WTC11 (cell line): ENCODE results near the gene NEK11. TPM values are rescaled to one million over a fixed set of nuclear protein-coding genes. Genes with fewer than 3 reads are reported as not detected.

ENCODE experiments used
- ATAC-seq: fragments of 200-7000 bp; cut with Tn5 transposase; 2 replicates; pipeline ENCODE4 v1.10.0; 2021; ENCODE audit warnings: mild to moderate bottlenecking, moderate library complexity
- CTCF ChIA-PET: fragments of 300-600 bp; sonication (Branson Sonifier 250); formaldehyde crosslinking; loops from one replicate; lab custom pipeline; 2021; ENCODE audit warnings: antibody characterized with exemption; lab: Charles Lee
- POLR2A ChIA-PET: fragments of 350-600 bp; sonication (Branson Sonifier 250); formaldehyde crosslinking; loops from one replicate; lab custom pipeline; 2021; ENCODE audit warnings: antibody characterized with exemption; lab: Charles Lee
- DNase-seq: peaks from one replicate; pipeline ENCODE4 v3.0.0; 2021; ENCODE audit warnings: low spot score
- H3K27ac Mint-ChIP-seq: 2 replicates; pipeline ENCODE4 v1.8.0; 2021; ENCODE audit warnings: mixed read lengths
- H3K27me3 Mint-ChIP-seq: 2 replicates; pipeline ENCODE4 v1.8.0; 2021; ENCODE audit warnings: low read depth, mild to moderate bottlenecking, moderate library complexity, mixed read lengths
- H3K36me3 Mint-ChIP-seq: 2 replicates; pipeline ENCODE4 v1.8.0; 2021; ENCODE audit warnings: mixed read lengths
- H3K4me1 Mint-ChIP-seq: 2 replicates; pipeline ENCODE4 v1.8.0; 2022; ENCODE audit warnings: mixed read lengths
- H3K4me3 Mint-ChIP-seq: 2 replicates; pipeline ENCODE4 v1.8.0; 2021; ENCODE audit warnings: mild to moderate bottlenecking, moderate library complexity, mixed read lengths
- H3K9me3 Mint-ChIP-seq: 2 replicates; pipeline ENCODE4 v1.8.0; 2021; ENCODE audit warnings: mixed read lengths
- CREM ChIP-seq: sonication (generic); formaldehyde crosslinking; IDR thresholded peaks from 2 replicates; pipeline ENCODE4 v1.8.1; 2022; ENCODE audit warnings: mild to moderate bottlenecking, missing genetic modification reagents, moderate library complexity
- EMX1 ChIP-seq: fragments of 250-450 bp; sonication (Bioruptor Pico); IDR thresholded peaks from 2 replicates; pipeline ENCODE4 v1.8.0; 2021; ENCODE audit warnings: mild to moderate bottlenecking
- ESRRA ChIP-seq: sonication (generic); formaldehyde crosslinking; IDR thresholded peaks from 2 replicates; pipeline ENCODE4 v1.8.1; 2022; ENCODE audit warnings: mild to moderate bottlenecking, missing genetic modification reagents, borderline replicate concordance
- FOXP4 ChIP-seq: sonication (generic); formaldehyde crosslinking; IDR thresholded peaks from 2 replicates; pipeline ENCODE4 v1.8.0; 2022; ENCODE audit warnings: mild to moderate bottlenecking, missing genetic modification reagents
- GABPB1 ChIP-seq: sonication (generic); formaldehyde crosslinking; IDR thresholded peaks from 2 replicates; pipeline ENCODE4 v1.8.1; 2023; ENCODE audit warnings: mild to moderate bottlenecking, missing genetic modification reagents
- GRHL2 ChIP-seq: fragments of 250-450 bp; sonication (Bioruptor Pico); IDR thresholded peaks from 2 replicates; pipeline ENCODE4 v1.8.0; 2022; ENCODE audit warnings: mild to moderate bottlenecking, moderate library complexity; ENCODE audit not compliant: insufficient replicate concordance, severe bottlenecking
- GTF2I ChIP-seq: fragments of 250-450 bp; sonication (Bioruptor Pico); conservative IDR thresholded peaks from 2 replicates; pipeline ENCODE4 v1.4.0; 2021; ENCODE audit warnings: mild to moderate bottlenecking
- IRF2 ChIP-seq: sonication (generic); formaldehyde crosslinking; IDR thresholded peaks from 2 replicates; pipeline ENCODE4 v1.8.0; 2022; ENCODE audit warnings: low read depth, missing genetic modification reagents, borderline replicate concordance
- MXD4 ChIP-seq: fragments of 250-450 bp; sonication (Bioruptor Pico); IDR thresholded peaks from 2 replicates; pipeline ENCODE4 v1.8.0; 2021; ENCODE audit warnings: mild to moderate bottlenecking, moderate library complexity, borderline replicate concordance
- NFYB ChIP-seq: sonication (generic); formaldehyde crosslinking; conservative IDR thresholded peaks from 2 replicates; pipeline ENCODE4 v1.8.0; 2022; ENCODE audit warnings: low read depth, missing genetic modification reagents
- RELA ChIP-seq: sonication (generic); formaldehyde crosslinking; IDR thresholded peaks from 2 replicates; pipeline ENCODE4 v1.8.1; 2022; ENCODE audit warnings: missing genetic modification reagents, mild to moderate bottlenecking, borderline replicate concordance
- SMAD3 ChIP-seq: sonication (generic); formaldehyde crosslinking; IDR thresholded peaks from 2 replicates; pipeline ENCODE4 v1.8.0; 2022; ENCODE audit warnings: missing genetic modification reagents, mild to moderate bottlenecking, borderline replicate concordance
- SOX15 ChIP-seq: fragments of 250-450 bp; sonication (Bioruptor Pico); IDR thresholded peaks from 2 replicates; pipeline ENCODE4 v1.9.0; 2021; ENCODE audit warnings: mild to moderate bottlenecking
- ZMAT4 ChIP-seq: fragments of 250-450 bp; sonication (Bioruptor Pico); IDR thresholded peaks from 2 replicates; pipeline ENCODE4 v1.9.0; 2021; ENCODE audit warnings: mild to moderate bottlenecking
- ZNF425 ChIP-seq: fragments of 250-450 bp; sonication (Bioruptor Pico); conservative IDR thresholded peaks from 2 replicates; pipeline ENCODE4 v1.9.0; 2021; ENCODE audit warnings: mild to moderate bottlenecking
- ZNF532 ChIP-seq: fragments of 250-450 bp; sonication (Bioruptor Pico); IDR thresholded peaks from 2 replicates; pipeline ENCODE4 v1.9.0; 2021; ENCODE audit warnings: mild to moderate bottlenecking, borderline replicate concordance
- ZNF671 ChIP-seq: fragments of 250-450 bp; sonication (Bioruptor Pico); IDR thresholded peaks from 2 replicates; pipeline ENCODE4 v1.8.0; 2021; ENCODE audit warnings: mild to moderate bottlenecking
- total RNA-seq: library from RNA; stranded (reverse); gene quantifications from 3 replicates; pipeline ENCODE4 v1.2.3, GENCODE V29; 2021
- TF ChIP-seq, protein P1 (sequence below): sonication (generic); formaldehyde crosslinking; IDR thresholded peaks from 2 replicates; pipeline ENCODE4 v1.8.1; 2023; ENCODE audit warnings: mild to moderate bottlenecking, missing genetic modification reagents, borderline replicate concordance
- TF ChIP-seq, protein P2 (sequence below): sonication (generic); formaldehyde crosslinking; IDR thresholded peaks from 2 replicates; pipeline ENCODE4 v1.8.1; 2022; ENCODE audit warnings: mild to moderate bottlenecking, missing genetic modification reagents, moderate library complexity, borderline replicate concordance

The NEK11 gene
- total RNA-seq, 1 experiment from 2014 or later: 1.6 TPM

GRCh38 chr3:131025539-131025938 is 1.1 kb upstream of the NEK11 start (continued):
- TF ChIP-seq, protein P1, sequence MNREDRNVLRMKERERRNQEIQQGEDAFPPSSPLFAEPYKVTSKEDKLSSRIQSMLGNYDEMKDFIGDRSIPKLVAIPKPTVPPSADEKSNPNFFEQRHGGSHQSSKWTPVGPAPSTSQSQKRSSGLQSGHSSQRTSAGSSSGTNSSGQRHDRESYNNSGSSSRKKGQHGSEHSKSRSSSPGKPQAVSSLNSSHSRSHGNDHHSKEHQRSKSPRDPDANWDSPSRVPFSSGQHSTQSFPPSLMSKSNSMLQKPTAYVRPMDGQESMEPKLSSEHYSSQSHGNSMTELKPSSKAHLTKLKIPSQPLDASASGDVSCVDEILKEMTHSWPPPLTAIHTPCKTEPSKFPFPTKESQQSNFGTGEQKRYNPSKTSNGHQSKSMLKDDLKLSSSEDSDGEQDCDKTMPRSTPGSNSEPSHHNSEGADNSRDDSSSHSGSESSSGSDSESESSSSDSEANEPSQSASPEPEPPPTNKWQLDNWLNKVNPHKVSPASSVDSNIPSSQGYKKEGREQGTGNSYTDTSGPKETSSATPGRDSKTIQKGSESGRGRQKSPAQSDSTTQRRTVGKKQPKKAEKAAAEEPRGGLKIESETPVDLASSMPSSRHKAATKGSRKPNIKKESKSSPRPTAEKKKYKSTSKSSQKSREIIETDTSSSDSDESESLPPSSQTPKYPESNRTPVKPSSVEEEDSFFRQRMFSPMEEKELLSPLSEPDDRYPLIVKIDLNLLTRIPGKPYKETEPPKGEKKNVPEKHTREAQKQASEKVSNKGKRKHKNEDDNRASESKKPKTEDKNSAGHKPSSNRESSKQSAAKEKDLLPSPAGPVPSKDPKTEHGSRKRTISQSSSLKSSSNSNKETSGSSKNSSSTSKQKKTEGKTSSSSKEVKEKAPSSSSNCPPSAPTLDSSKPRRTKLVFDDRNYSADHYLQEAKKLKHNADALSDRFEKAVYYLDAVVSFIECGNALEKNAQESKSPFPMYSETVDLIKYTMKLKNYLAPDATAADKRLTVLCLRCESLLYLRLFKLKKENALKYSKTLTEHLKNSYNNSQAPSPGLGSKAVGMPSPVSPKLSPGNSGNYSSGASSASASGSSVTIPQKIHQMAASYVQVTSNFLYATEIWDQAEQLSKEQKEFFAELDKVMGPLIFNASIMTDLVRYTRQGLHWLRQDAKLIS: no peak
- TF ChIP-seq RELA (CRISPR knock-in tag): no peak
- TF ChIP-seq, protein P2, sequence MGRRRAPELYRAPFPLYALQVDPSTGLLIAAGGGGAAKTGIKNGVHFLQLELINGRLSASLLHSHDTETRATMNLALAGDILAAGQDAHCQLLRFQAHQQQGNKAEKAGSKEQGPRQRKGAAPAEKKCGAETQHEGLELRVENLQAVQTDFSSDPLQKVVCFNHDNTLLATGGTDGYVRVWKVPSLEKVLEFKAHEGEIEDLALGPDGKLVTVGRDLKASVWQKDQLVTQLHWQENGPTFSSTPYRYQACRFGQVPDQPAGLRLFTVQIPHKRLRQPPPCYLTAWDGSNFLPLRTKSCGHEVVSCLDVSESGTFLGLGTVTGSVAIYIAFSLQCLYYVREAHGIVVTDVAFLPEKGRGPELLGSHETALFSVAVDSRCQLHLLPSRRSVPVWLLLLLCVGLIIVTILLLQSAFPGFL (CRISPR knock-in tag): no peak

DNA sequence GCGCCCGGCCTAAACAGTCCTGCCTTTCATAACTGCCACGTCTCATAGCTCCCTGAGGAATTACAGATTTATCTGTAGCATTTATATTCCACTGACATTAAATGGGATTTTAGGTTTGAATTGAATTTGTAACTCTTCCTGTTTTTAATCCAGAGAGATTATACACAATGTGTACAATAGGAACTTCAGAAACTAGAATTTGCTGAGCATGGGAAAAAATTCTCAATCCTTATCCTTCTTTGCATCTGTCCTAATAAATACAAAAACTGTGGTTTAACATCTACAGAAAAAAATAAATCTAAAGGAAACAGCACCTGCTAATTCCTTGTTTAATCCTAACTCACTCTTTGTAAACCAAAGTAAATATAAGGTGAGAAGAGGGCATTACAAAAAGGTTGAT is 2.2 kb downstream of the NEK11 start:
- TF ChIP-seq ZMAT4 (CRISPR knock-in tag) (no peak), ZNF425 (no peak), SOX15 (CRISPR knock-in tag) (no peak), ESRRA (CRISPR knock-in tag) (no peak), ZNF671 (CRISPR knock-in tag) (no peak), NFYB (no peak), SMAD3 (no peak), EMX1 (CRISPR knock-in tag) (no peak), CREM (CRISPR knock-in tag) (no peak), ZNF532 (CRISPR knock-in tag) (no peak), MXD4 (CRISPR knock-in tag) (no peak), GABPB1 (CRISPR knock-in tag) (no peak), GRHL2 (CRISPR knock-in tag) (no peak), IRF2 (CRISPR knock-in tag) (no peak), FOXP4 (CRISPR knock-in tag) (no peak), GTF2I (CRISPR knock-in tag) (no peak)
- TF ChIP-seq, all 79 proteins: peak for 0
- DNase-seq (no peak), ATAC-seq (no peak)
- Mint-ChIP-seq H3K4me1 (peaks cover 15% of the 10 kb centered on the region), H3K9me3 (no peaks in the 10 kb centered on the region), H3K27ac (no peak overlapping the region), H3K27me3 (peaks cover 3% of the 10 kb centered on the region; the same call in 1 of the 2 replicates), H3K4me3 (no peak overlapping the region), H3K36me3 (peaks cover 8% of the 10 kb centered on the region)
- POLR2A ChIA-PET: no interaction called here
- CTCF ChIA-PET: no interaction called here
